Left colon (tissue), 2 donors: ENCODE data around the gene ZNF532. TPM values are rescaled to one million over a fixed set of nuclear protein-coding genes. Genes with fewer than 3 reads are reported as not detected.
"Not testable (repeated sequence)": the region's sequence is repeated elsewhere in the genome, so short reads cannot be mapped to it uniquely, and the experiment has no call there.

Experiments
- ATAC-seq: fragments of 200-7000 bp; cut with Tn5 transposase; one replicate; pipeline ENCODE4 v1.9.1; 2020; ENCODE audit warnings: mild to moderate bottlenecking, moderate library complexity
- DNase-seq, 2 donors: peaks; one replicate each; pipeline ENCODE4 v3.0.0-alpha.2; 2020
- intact Hi-C, 2 donors: fragments of 100-400 bp; cut with DNase I in 1 of 2; cut with micrococcal nuclease in 1 of 2; formaldehyde crosslinking; loops; one replicate each; pipeline versions ENCODE4 v1.11.2 to v1.14.0; 2022; cut with DNase I, micrococcal nuclease
- long read RNA-seq: library from polyadenylated mRNA; unstranded; transcript quantifications from one replicate; pipeline ENCODE4 v2.0.0, GENCODE V29; 2021
- total RNA-seq, 2 donors: library from RNA; stranded (reverse); fragmentation: NEBNext Ultra II Directional; extraction: Animal tissue kit (Norgen Biotek cat#: 25700); gene quantifications; one replicate each; pipeline ENCODE4 v1.2.1, GENCODE V29; 2021
- donor health status: DM: no; HTN: no; CAD: no.
- donor health status: DM: yes; HTN: yes; CAD: no.

The ZNF532 gene
- total RNA-seq: 10 to 100 TPM in 1 of 2 donors, 1 to 10 TPM in 1; 7.1 to 17.2 TPM
- long read RNA-seq, partial matches to known transcripts: 1 of 1 reads
- long read RNA-seq, other reads (novel, unspliced or antisense): 0 of 1 reads

GRCh38 chr18:58864146-58865032 is at the start of gene ZNF532:
ZNF532 (plus strand) TSS chr18:58864877. CDS start in a region left out here.
- DNase-seq (peak; percentile 44 to 46), ATAC-seq (peak; percentile 49)
- intact Hi-C loops: no loop called here

- ATAC-seq: no peak
- intact Hi-C loops: no loop called here
- no peak for DNase-seq
Observed at GRCh38 chr18:58819051-58819450, 45.6 kb upstream of the ZNF532 start.

GRCh38 chr18:58820251-58820650 is 44.4 kb upstream of the ZNF532 start:
- intact Hi-C loops: no loop called here

DNA sequence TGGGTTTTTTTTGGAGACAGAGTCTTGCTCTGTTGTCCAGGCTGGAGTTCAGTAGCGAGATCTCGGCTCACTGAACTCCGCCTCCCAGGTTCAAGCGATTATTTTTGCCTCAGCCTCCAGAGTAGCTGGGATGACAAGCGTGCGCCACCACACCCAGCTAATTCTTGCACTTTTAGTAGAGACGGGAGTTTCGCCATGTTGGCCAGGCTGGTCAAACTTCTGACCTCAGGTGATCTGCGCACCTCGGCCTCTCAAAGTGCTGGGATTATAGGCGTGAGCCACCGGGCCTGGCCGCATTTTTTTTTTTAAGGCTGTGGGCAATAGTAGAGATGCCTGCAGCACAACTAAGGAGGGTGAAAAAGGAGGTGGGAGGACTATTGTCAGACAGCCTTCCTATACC is 41.7 kb upstream of the ZNF532 start:
- intact Hi-C loops: no loop called here
- ATAC-seq: no peak
- DNase-seq: no peak

More at GRCh38 chr18:58820251-58820650, 44.4 kb upstream of the ZNF532 start:
- ATAC-seq (no peak), DNase-seq (no peak)

- ATAC-seq (no peak), DNase-seq (no peak)
- intact Hi-C loops: no loop called here
Observed at GRCh38 chr18:58823412-58823811, 41.3 kb upstream of the ZNF532 start.

- intact Hi-C loops, ATAC-seq, DNase-seq: not testable (repeated sequence)
Observed at GRCh38 chr18:58826926-58827325, 37.8 kb upstream of the ZNF532 start.

GRCh38 chr18:58827428-58827827 is 37.2 kb upstream of the ZNF532 start:
- no peak for DNase-seq
- intact Hi-C loops: no loop called here
- no peak for ATAC-seq

DNA sequence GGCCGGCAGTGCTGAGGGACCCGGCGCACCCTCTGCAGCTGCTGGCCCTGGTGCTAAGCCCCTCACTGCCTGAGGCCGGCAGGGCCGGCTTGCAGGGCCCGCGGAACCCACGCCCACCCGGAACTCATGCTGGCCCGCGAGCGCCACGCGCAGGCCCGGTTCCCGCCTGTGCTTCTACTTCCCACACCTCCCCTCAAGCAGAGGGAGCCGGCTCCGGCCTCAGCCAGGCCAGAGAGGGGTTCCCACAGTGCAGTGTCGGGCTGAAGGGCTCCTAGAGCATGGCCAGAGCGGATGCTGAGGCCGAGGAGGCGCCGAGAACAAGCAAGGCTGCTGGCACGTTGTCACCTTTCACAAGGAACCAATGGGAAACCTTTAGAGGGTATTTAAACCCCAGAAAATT is 36.8 kb upstream of the ZNF532 start:
- ATAC-seq (no peak), DNase-seq (no peak)
- intact Hi-C loops: no loop called here

DNA sequence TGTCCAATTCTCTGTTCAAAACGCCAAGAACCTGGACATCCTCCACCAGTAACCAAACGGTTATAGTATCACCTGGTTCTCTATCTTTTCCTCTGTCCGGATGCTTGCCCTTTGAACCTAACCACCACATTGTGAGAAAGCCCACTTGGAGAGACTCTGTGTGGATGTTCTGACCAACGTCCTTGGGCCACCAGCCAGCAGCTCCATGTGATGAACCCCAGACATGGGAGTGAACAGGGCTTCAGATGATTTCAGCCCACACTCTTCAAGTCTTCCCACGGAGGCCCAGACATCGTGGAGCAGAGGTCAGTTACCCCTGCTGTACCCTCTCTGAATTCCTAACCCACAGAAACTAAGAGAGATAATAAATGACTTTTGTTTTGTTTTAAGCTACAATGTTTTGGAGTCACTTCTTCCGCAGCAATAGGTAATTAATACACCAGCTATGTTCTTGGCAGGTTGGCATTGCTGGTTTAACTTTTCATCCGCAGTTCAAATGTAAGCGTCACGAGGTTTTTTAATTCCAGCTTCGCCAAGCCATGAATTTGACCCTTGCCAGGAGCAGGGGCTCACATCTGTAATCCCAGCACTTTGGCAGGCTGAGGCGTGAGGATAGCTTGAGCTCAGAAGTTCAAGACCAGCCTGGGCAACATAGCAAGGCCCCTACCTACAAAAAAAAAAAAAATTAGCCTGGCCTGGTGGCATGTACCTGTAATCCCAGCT is 36.1 kb upstream of the ZNF532 start:
- ATAC-seq (no peak), DNase-seq (no peak)
- intact Hi-C loops: no loop called here

DNA sequence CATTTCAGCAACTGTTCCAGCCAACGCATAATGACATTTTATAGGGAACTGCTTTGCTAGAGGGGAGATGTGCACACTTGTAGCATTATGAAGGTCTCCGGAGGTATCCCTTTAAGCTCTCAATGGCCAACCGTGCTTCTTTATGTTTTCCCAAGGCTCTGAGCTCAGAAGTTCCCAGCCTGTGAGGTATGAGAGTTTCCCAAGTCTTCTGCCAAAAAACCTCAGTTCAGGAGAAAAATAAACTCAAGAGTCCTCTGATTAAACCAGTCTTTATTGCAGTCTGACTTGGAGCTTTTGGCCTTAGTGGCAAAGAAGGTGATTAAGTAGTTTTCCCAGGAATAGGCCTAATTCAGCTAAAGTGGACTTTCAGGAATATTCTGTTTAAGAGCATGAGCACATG is 35.4 kb upstream of the ZNF532 start:
- intact Hi-C loops: no loop called here
- DNase-seq (no peak), ATAC-seq (no peak)

- DNase-seq, intact Hi-C loops, ATAC-seq: not testable (repeated sequence)
Observed at GRCh38 chr18:58829886-58830285, 34.8 kb upstream of the ZNF532 start.

DNA sequence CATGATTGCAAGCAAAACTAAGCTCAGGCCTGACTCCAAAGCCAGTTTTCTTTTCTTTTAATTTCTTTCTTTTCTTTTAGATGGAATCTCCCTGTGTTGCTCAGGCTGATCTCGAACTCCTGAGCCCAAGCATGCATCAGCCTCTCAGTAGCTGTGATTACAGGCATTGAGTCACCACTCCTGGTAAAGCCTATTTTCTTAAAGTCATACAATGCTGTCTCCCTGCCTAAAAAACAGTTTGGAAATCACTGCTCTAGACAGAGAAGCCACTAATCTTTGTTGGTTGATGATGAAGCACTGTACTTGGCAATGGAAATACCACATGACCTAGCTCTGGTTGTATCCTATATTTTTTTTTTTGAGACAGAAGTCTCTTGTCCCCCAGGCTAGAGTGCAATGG is 33.1 kb upstream of the ZNF532 start:
- intact Hi-C loops: no loop called here
- no peak for DNase-seq
- no peak for ATAC-seq

GRCh38 chr18:58838165-58838860 is 26.4 kb upstream of the ZNF532 start:
- intact Hi-C loops: no loop called here
- no peak for ATAC-seq
- no peak for DNase-seq

- DNase-seq: no peak
- no peak for ATAC-seq
- intact Hi-C loops: no loop called here
Observed at GRCh38 chr18:58838946-58839345, 25.7 kb upstream of the ZNF532 start.

- intact Hi-C loops: no loop called here
- ATAC-seq (no peak), DNase-seq (no peak)
Observed at GRCh38 chr18:58842978-58843687, 21.5 kb upstream of the ZNF532 start.

DNA sequence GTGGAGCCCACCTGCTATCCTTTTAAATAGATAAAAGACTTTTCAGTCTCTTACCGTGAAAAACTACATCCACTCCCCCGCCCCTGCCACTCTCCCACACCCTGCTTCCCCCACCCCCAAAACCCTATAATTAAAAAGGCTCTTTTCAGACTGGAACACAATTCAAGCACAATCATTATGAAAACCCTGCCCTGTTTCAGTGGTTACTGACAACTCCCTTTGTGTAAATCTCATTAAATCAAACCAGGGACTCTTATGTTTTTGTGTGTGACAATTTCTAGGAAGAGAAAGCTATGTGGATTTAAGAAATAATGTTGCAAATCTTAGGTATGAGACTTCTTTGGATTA is 21.0 kb upstream of the ZNF532 start:
- DNase-seq: no peak
- peak; percentile 67 for ATAC-seq
- intact Hi-C loops: no loop called here

GRCh38 chr18:58844871-58845270 is 19.8 kb upstream of the ZNF532 start:
- no peak for ATAC-seq
- no peak for DNase-seq
- intact Hi-C loops: no loop called here

DNA sequence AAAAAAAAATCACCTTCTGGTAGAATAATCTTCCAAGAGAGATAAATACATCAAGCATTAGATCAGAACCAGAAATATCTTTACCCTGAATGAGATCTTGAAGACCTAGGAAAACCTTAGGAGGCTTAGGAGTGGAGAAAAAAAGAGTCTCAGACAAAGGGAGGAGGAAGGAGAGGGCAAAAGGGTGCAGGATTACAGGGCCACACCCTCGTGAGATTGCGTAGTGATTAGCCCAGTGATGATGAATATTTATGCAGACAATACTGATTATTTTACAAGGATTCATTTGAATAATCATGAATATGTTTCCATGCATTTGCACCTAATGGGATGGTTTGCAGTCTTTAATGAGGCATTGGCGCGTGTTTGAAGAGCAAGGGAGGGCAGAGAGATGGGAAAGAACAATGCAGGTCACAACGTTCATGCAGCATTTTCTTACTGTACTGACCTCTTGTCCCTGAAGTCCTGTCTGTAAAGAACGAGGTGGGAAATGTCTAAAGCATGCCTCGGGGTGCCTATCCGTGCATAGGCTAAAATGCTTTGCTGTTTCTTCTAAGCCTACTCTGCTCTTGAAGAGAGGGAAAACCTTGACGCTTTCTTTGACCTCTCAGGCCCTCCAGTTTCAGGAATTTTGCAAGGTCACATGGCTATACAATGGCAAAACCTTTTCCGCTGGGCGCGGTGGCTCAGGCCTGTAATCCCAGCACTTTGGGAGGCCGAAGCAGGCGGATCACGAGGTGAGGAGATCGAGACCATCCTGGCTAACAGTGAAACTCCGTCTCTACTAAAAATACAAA is 18.6 kb upstream of the ZNF532 start:
- intact Hi-C loops: no loop called here
- peak; percentile 82 for ATAC-seq
- no peak for DNase-seq
